OCI-LY1 (cell line): Measurements from ENCODE around the gene SDK1.

ENCODE experiments used
- H2AFZ ChIP-seq: fragments of 200-600 bp; sonication (generic), shearing (Covaris generic); 2 replicates; pipeline ENCODE4 v1.6.0; 2014; ENCODE audit warnings: antibody characterized with exemption, mild to moderate bottlenecking, low read length
- H3F3A ChIP-seq: fragments of 200-600 bp; sonication (generic), shearing (Covaris generic); 2 replicates; pipeline ENCODE4 v1.6.0; 2014; ENCODE audit warnings: mild to moderate bottlenecking, antibody characterized with exemption, low read length, moderate library complexity; ENCODE audit not compliant: insufficient read depth
- H3K27ac ChIP-seq: fragments of 200-600 bp; sonication (generic); 2 replicates; pipeline ENCODE4 v1.5.1; 2014; ENCODE audit warnings: low read length, mixed run types, mild to moderate bottlenecking, low read depth; ENCODE audit not compliant: poor library complexity, severe bottlenecking
- H3K27me3 ChIP-seq: fragments of 200-600 bp; sonication (generic); 2 replicates; pipeline ENCODE4 v1.6.0; 2014; ENCODE audit warnings: antibody characterized with exemption, mild to moderate bottlenecking, low read length, moderate library complexity; ENCODE audit not compliant: insufficient read depth
- H3K36me3 ChIP-seq: fragments of 200-600 bp; sonication (generic); 2 replicates; pipeline ENCODE4 v1.6.1; 2014; ENCODE audit warnings: mild to moderate bottlenecking, antibody characterized with exemption, low read length, moderate library complexity, mixed read lengths; ENCODE audit not compliant: insufficient read depth
- H3K4me1 ChIP-seq: fragments of 200-600 bp; sonication (generic); 2 replicates; pipeline ENCODE4 v1.5.1; 2014; ENCODE audit warnings: mild to moderate bottlenecking, low read length, moderate library complexity; ENCODE audit not compliant: insufficient read depth, severe bottlenecking
- H3K4me2 ChIP-seq: fragments of 200-600 bp; sonication (generic), shearing (Covaris generic); 2 replicates; pipeline ENCODE4 v1.6.1; 2014; ENCODE audit warnings: low read length
- H3K4me3 ChIP-seq: fragments of 200-600 bp; sonication (generic); 2 replicates; pipeline ENCODE4 v1.5.1; 2014; ENCODE audit warnings: low read length, low read depth, mild to moderate bottlenecking, mixed read lengths; ENCODE audit not compliant: poor library complexity, severe bottlenecking
- H3K79me2 ChIP-seq: fragments of 200-600 bp; shearing (Covaris generic); 2 replicates; pipeline ENCODE4 v1.6.1; 2016; ENCODE audit warnings: mixed run types, low read length, mixed read lengths; ENCODE audit not compliant: insufficient read depth
- H3K9ac ChIP-seq: fragments of 200-600 bp; sonication (generic), shearing (Covaris generic); 2 replicates; pipeline ENCODE4 v1.6.1; 2014; ENCODE audit warnings: mild to moderate bottlenecking, low read length, mixed read lengths
- H3K9me2 ChIP-seq: fragments of 200-600 bp; sonication (generic), shearing (Covaris generic); 2 replicates; pipeline ENCODE4 v1.6.1; 2014; ENCODE audit warnings: low read depth, mild to moderate bottlenecking, low read length, mixed read lengths
- H3K9me3 ChIP-seq: fragments of 200-600 bp; shearing (Covaris generic); 2 replicates; pipeline ENCODE4 v1.6.1; 2014; ENCODE audit warnings: low read length, mixed read lengths
- H4K20me1 ChIP-seq: fragments of 200-600 bp; sonication (generic), shearing (Covaris generic); 2 replicates; pipeline ENCODE4 v1.6.0; 2016; ENCODE audit warnings: mild to moderate bottlenecking, low read length; ENCODE audit not compliant: insufficient read depth
- CTCF ChIP-seq: fragments of 200-600 bp; sonication (generic), shearing (Covaris generic); IDR thresholded peaks from 2 replicates; pipeline ENCODE4 v1.5.1; 2017; ENCODE audit warnings: mild to moderate bottlenecking, antibody characterized with exemption, low read length, moderate library complexity, mixed read lengths
- EZH2 ChIP-seq: fragments of 200-600 bp; sonication (generic), shearing (Covaris generic); IDR thresholded peaks from 2 replicates; pipeline ENCODE4 v1.8.0; 2017; ENCODE audit warnings: borderline replicate concordance, mixed run types, mild to moderate bottlenecking, antibody characterized with exemption, low read length, moderate library complexity, mixed read lengths

SDK1 gene

GRCh38 chr7:3436112-3436511 lies 135.1 kb downstream of the SDK1 start:
- Histone ChIP-seq H2AFZ (no peak overlapping the region), H3F3A (no peaks in the 10 kb centered on the region), H3K9ac (no peak overlapping the region), H3K4me3 (no peak overlapping the region), H4K20me1 (no peaks in the 10 kb centered on the region), H3K27me3 (no peaks in the 10 kb centered on the region), H3K27ac (peak overlapping the region; percentile 38), H3K9me2 (no peaks in the 10 kb centered on the region), H3K36me3 (peaks cover 8% of the 10 kb centered on the region; the same call in 1 of the 2 replicates), H3K4me1 (peaks cover 22% of the 10 kb centered on the region), H3K79me2 (peaks cover 31% of the 10 kb centered on the region), H3K4me2 (peak overlapping the region; percentile 19; the same call in 1 of the 2 replicates), H3K9me3 (no peaks in the 10 kb centered on the region)
- no peak for TF ChIP-seq CTCF
- TF ChIP-seq EZH2 = no peak

DNA sequence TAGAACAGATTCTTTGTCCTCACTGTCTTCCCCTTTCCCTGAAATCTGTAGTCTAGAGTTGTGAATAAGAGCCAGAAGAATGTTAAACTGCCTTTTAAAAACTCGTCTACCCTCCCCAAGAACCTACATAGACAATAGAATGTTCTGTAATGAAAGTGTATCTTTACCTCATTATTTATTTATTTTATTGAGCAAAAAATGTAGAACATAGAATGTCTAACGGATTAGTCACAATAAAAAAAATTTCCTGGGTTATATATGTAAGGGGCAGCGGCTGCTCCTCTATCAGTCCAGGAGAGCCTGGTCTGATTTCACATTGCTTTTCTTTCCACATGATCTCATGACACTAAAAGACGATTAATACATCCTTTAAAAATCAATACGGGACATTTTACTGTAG lies 135.7 kb downstream of the SDK1 start:
- H3K79me2 ChIP-seq = peaks cover 25% of the 10 kb centered on the region; the same call in 1 of the 2 replicates
- peaks cover 15% of the 10 kb centered on the region; the same call in 1 of the 2 replicates for H3K36me3 ChIP-seq
- H3K4me2 ChIP-seq = no peak overlapping the region
- peaks cover 16% of the 10 kb centered on the region for H3K4me1 ChIP-seq
- H3K9me2 ChIP-seq = no peaks in the 10 kb centered on the region
- no peak for TF ChIP-seq CTCF
- TF ChIP-seq EZH2 = no peak
- H3F3A ChIP-seq = no peaks in the 10 kb centered on the region
- H2AFZ ChIP-seq = no peak overlapping the region
- H3K9ac ChIP-seq = no peak overlapping the region
- no peaks in the 10 kb centered on the region for H4K20me1 ChIP-seq
- H3K9me3 ChIP-seq = no peaks in the 10 kb centered on the region
- no peaks in the 10 kb centered on the region for H3K27me3 ChIP-seq
- no peak overlapping the region for H3K4me3 ChIP-seq
- no peak overlapping the region for H3K27ac ChIP-seq

- H3K9me3 ChIP-seq = no peaks in the 10 kb centered on the region
- no peaks in the 10 kb centered on the region for H4K20me1 ChIP-seq
- no peak overlapping the region for H2AFZ ChIP-seq
- H3F3A ChIP-seq = no peaks in the 10 kb centered on the region
- H3K4me1 ChIP-seq = peaks cover 15% of the 10 kb centered on the region
- H3K4me2 ChIP-seq = no peak overlapping the region
- no peaks in the 10 kb centered on the region for H3K9me2 ChIP-seq
- TF ChIP-seq EZH2 = no peak
- no peak for TF ChIP-seq CTCF
- no peak overlapping the region for H3K27ac ChIP-seq
- peaks cover 20% of the 10 kb centered on the region; the same call in 1 of the 2 replicates for H3K36me3 ChIP-seq
- H3K27me3 ChIP-seq = no peaks in the 10 kb centered on the region
- H3K4me3 ChIP-seq = no peak overlapping the region
- no peak overlapping the region for H3K9ac ChIP-seq
- H3K79me2 ChIP-seq = peaks cover 22% of the 10 kb centered on the region; the same call in 1 of the 2 replicates
Measured at GRCh38 chr7:3437467-3437866, 136.4 kb downstream of the SDK1 start.
